ENCODE data around the gene XIRP1.
A peak's percentile ranks its signal among the peaks of the same experiment; 100 is the strongest.

The XIRP1 gene

DNA sequence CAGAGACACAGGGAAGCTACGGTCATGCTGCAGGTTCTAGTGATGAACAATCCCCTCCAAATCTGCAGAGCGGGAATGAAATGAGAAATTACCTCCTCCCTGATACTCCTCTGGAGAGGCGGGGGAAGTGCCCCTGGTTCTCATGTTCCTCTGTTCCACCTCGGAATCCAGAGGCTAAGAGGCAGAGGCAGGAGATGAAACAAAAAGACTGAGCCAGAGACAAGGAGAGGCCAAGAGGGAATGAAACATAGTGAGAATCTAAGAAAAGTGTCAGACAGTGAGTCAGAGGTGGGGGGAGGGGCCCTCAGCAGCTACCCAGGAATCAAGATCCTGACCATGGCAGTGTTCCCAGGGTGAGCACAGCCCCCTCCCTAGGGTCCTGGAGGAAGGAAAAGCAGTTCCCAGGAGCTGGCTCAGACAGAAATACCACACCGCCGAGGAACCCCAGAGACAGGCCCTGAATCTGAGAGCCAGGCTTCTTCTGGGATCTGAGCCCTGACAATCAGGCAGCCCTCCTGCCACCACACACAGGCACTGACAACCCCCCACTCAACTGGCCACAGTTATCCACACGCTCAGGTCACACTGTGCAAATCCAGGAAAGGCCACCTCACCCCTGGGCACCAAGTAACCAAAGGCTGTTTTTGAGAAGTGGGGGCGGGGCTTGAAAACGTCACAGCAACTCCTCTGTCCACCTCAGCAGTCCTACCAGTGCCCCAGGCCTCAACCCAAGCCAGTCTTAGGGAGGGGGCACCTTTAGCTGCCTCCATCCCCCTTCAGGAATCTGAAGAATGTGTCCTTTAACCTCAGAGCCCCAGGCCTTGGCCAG is 41.4 kb downstream of the XIRP1 start:
- DNase-seq, result peak; percentile 23
- in situ Hi-C loops (cut with MboI; ENCODE audit: low pct_unique_long_range_greater_than_20kb, low sequenced_read_pairs), result no loop called here

DNA sequence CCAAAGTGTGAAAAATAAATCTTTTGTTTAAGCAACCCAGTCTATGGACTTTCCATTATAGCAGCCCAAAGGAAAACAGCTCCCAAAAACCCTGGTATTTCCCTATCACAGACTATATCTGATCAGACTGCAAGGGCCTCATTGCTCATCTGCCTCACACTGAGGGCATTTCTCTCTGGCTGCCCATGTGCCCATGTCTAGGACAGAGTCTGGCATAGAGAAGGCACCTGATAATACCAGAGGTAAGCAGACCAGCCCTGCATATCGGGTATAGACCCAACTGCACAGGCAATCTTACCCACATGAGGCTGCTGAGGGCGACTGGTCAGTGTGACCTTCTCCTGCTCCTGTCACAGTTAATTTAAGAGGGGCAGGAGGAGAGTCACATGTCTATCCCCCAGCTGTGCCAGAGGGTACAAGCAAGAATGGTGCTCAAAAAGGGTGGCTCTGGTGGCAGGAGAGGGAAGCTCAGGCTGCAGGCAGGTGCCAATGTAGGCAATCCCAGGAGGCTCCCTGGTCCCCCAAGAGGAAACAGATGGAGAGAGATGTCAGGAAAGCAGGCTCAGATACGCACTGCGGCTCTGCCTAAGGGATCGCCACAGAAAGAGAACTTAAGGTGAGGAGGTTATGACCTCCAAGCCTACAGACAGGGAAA is 42.1 kb downstream of the XIRP1 start:
- DNase-seq, result peak; percentile 48
- in situ Hi-C loops (cut with MboI; ENCODE audit: low pct_unique_long_range_greater_than_20kb, low sequenced_read_pairs), result no loop called here

DNA sequence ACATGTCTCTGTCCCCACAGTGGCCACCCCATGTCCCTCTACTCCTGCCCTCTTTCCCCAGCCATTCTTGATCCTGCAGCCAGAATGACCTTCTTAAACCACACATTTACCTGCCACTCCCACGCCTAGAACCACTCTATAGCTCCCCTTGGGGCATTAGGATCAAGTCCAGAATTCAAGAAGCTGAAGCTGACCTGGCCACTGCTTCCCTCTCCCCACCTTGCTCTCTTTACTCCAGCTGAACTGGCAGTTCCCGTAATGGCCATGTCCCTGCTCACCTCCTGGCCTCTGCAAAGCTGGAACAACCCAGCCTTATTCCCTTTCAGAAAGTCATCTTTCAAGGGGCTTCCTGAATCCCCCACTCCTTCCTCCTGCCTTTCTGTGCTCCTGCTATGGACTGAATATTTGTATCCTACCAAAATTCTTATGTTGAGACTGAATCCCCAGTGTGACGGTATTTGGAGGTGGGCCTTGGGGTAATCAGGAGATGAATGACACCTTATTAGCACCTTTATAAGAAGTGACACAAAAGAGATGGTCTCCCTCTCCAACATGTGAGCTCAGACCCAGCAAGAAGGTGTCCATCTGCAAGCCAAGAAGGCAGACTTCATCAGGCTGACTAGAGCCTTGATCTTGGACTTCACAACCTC is 42.8 kb downstream of the XIRP1 start:
- DNase-seq, result no peak
- in situ Hi-C loops (cut with MboI; ENCODE audit: low pct_unique_long_range_greater_than_20kb, low sequenced_read_pairs), result no loop called here

DNA sequence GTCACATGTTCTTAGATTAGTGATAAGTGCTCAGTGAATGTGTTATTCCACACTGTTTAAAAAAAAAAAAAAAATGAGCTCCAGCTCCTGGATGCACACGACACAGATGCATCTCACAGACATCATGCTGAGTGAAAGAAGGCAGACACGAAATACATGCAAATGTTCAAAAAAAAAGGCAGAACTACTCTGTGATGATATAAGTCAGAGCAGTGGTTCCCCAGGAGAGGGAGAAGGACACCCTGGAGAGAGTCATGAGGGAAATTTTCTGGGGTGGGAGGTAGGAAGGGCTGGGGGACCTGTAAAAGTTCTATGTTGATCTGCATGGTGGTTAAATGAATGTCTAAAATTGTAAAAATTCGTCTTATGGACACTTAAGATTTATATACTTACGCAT is 43.3 kb downstream of the XIRP1 start:
- DNase-seq, result no peak
- in situ Hi-C loops (cut with MboI; ENCODE audit: low pct_unique_long_range_greater_than_20kb, low sequenced_read_pairs), result no loop called here

DNA sequence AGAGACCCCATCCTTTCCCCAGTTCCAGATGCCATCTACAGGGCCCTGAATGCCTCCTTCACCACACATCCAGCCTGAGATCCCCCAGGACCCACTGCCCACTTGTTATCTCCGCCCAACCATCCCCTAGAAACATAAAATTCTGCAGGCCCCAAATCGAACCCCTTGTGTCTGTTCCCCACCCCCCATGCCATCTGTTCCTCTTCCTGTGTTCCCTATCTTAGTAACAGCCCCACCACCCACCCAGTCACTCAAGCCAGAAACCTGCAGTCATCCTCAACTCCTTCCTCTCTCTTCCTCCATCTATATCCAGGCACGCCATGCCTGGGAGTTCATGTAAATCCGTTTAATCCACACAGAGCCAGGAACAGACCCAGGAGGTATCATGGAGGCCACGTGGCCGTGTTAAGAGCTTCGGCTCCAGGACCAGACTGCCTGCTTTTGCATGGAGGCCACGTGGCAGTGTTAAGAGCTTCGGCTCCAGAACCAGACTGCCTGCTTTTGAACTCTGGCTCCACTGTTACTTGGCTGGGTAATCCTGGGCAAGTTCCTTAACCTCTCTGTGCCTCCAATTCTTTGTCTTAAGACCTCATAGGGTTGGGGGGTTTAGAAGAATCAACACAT is 43.8 kb downstream of the XIRP1 start:
- DNase-seq, result peak; percentile 88
- in situ Hi-C loops (cut with MboI; ENCODE audit: low pct_unique_long_range_greater_than_20kb, low sequenced_read_pairs), result no loop called here

DNA sequence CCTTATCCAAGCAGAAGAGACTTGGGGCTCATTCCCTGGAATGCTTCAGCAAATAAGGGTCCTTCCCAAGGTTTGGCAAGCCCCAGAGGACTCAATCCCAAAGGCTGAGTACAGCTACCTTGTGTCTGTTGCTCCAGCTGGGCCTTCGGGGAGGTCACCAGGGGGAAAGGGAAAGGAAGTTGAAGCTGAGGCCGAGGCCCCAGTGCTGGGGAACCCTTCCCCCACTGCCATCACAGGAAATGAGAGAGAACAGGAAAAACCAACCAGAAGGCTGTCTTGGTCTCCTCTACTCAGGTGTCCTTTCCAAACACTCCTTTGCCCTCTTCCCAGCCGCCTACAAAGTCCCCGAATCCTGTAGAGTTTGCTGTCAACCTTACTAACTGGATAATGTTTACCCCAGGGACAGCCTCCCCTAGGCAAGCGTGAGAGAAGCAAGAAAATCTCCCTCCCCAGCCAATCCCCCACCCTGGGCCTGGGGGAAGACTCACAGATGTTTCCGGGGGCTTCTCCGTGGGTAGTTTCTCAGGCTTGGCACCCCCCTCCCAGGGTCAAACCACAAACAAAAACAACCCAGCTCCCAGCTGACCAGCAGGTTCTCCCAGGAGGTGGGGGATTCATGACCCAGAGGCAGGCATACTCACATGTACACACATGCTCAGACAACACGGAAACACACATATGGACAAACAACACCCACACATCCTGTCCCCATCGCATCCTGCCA is 44.5 kb downstream of the XIRP1 start:
- in situ Hi-C loops (cut with MboI; ENCODE audit: low pct_unique_long_range_greater_than_20kb, low sequenced_read_pairs), result no loop called here
- peak; percentile 94 for DNase-seq

DNA sequence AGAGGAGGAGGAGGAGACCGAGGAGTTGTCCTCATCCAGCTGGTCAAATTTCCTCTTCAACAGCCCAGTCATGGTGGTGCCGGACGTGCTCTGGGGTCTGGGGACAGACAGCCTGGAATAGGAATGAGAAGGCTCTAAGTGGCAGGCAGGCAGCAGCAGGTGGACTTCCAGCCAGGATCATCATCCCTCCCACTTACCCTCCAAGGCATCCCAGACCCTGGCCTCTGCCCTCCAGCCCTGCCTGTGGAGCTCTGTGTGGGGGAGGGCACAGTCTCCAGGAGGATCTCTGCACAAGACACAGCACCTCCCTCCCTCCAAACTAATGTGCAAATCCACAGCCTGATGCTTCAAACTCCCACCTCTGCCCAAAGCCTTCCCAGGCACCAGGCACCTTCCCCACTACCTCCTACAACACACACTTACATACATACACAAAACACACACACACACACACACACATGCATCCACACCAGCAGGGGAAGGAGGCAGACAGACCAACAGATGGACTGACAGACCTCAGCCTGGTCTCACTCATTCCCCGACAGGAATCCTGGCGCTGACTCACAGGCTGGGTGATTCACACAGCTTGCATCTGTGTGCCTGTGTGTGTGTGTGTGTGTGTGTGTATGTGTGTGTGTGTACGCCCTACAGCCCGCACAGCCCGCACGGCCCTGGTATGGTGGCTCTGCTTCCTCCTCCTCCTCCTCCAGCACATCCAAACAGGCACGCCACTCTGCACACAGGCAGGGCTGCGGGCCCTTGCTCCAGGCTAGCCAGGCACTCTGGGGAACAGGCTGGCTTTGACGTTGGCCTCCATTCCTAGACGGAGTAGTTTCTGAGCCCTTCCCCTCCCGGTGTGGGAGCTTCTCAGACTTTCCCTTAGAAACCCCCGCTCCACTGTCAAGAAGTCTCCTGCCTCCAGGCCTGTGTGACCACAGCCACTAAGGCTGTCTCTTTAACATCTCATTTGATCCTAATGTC is 45.5 kb downstream of the XIRP1 start:
- in situ Hi-C loops (cut with MboI; ENCODE audit: low pct_unique_long_range_greater_than_20kb, low sequenced_read_pairs), result no loop called here
- peak; percentile 90 for DNase-seq

DNA sequence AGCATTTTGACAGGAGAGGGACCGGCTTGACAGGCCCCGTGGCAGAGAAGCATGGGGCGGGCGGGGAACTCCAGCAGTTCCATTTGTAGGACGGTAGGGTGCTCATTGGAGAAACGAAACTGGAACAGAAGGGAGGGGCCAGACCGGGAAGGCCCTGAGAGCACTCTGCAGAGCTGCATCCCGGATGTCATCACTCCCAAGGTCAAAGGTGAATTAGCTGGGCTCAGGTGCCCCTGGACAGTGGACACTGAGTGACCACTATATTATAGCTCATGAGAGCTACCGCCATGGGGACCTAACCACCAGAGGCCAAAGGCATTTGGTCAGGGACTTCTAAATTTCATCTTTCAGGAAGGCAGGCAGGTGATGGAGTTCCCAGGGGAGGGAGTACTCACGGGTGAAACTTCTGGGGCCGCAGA is 46.3 kb downstream of the XIRP1 start:
- DNase-seq, result no peak

DNA sequence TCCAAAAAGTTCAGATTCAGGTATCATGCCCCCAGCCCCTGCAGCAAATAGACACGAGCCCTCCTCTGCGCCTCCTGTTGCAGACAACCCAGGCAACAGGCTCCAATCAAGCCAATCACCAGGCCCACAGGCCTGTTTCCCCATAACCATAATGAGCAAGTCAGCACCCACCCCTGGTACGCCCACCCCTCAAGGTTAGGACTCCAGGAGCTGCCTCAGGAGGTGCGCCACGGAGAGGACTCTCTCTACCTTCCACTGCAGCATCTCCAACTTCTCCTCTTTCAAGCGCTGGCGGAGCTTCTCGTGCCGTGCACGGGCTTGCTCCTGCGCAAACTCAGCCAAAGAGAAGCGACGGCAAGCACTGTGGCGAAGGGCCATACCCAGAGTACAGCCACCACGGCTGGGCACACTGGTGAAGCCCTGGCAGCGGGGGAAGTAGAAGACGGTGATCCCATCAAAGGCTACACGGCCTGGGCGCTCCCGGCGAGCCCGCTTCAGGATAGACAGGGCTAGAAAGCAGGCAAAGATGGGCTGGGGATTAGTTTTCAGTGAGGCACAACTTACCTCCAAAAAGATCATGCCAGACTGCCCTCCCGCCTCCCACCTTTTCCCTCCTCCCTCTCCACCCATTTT is 47.5 kb downstream of the XIRP1 start:
- in situ Hi-C loops (cut with MboI; ENCODE audit: low pct_unique_long_range_greater_than_20kb, low sequenced_read_pairs), result no loop called here

More for the DNA sequence above, 46.3 kb downstream of the XIRP1 start:
- in situ Hi-C loops (cut with MboI; ENCODE audit: low pct_unique_long_range_greater_than_20kb, low sequenced_read_pairs), result no loop called here

DNA sequence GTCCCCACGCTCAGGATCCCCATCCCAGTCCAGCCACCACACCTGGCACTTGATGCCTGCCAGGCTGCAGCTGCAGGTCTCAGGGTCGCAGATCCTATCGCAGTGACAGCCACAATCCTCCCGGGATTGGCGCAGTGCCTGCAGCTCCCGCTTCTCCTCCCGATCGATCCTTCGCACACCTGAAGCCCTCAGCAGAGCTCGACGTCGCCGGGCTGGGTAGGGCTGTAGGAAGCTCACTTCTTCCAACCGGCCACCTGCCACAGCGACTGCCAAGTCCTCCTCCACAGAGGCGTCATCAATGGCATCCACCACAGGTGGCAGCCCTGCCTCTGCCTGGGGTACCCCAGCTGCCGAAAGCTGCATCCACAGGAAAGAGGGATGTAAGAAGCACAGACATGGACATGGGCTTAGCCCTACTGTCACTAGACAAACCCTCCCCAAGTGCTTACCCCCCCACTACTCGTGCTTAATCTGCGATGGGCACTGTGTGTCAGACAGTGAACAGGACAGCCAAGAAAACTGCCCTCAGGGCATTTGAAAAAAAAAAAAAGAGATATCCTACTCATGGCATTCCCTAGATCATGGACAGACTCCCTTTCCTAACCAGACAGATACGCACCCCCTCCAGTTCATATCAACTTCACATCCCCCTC is 48.2 kb downstream of the XIRP1 start:
- in situ Hi-C loops (cut with MboI; ENCODE audit: low pct_unique_long_range_greater_than_20kb, low sequenced_read_pairs), result no loop called here
- DNase-seq, result no peak

More for the DNA sequence above, 47.5 kb downstream of the XIRP1 start:
- no peak for DNase-seq

DNA sequence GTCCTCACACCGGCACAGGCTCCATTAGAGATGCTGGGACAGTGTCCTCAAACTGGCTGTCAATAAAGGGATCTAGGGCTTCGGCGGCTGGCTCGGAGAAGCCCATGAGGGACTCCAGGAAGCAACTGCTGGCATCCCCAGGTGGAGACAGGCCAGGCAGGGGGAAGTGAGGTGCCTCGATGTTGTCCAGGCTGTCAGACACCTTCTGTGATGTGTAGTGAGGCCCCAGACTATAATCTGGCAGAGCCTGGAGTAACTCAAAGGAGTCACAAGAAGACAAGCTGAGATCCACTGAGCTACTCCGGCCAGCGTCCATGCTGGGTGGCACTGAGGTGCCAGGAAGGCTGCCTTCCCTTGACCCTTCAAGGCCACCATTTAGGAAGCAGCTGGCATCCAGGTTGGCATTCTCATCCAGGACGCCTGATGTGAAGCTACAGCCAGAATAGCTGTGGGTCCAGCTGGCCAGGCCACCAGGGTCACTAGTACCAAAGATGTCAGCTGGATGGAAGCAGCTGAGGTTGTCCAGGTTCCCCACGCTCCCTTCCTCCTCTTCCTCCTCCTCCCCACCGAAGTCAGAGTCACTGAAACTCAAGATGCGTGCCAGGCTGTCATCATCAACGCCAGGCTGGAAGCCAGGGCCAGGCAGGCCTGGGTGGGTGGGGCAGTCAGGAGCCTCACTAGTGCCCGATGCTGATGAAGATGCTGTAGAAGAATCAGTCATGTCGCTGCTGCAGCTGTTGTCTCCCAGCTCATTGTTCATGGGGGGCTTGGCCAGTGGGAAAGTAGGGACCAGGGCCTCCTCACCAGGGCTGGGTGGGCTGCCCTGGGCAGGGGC is 49.1 kb downstream of the XIRP1 start:
- no peak for DNase-seq
- in situ Hi-C loops (cut with MboI; ENCODE audit: low pct_unique_long_range_greater_than_20kb, low sequenced_read_pairs), result no loop called here

DNA sequence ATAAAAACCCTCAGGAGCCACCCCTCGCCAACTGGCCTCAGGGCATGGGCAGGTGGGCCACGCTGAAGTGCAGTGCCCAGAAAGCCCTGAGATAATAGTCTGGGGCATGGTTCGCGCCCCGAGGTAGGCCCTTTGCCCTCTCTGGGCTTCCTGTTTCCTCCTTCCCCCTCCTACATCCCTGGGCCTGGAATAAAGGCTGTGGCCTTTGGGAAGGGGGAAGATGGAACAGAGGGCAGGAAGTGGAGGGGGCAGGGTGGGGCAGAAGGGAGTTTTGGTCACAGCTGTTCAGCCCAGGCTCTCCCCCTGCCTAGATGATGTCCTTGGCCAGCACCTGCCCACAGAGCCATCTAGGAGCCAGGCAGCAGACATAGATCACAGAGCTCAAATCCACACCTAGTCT is 50.3 kb downstream of the XIRP1 start:
- in situ Hi-C loops (cut with MboI; ENCODE audit: low pct_unique_long_range_greater_than_20kb, low sequenced_read_pairs), result no loop called here
- no peak for DNase-seq

DNA sequence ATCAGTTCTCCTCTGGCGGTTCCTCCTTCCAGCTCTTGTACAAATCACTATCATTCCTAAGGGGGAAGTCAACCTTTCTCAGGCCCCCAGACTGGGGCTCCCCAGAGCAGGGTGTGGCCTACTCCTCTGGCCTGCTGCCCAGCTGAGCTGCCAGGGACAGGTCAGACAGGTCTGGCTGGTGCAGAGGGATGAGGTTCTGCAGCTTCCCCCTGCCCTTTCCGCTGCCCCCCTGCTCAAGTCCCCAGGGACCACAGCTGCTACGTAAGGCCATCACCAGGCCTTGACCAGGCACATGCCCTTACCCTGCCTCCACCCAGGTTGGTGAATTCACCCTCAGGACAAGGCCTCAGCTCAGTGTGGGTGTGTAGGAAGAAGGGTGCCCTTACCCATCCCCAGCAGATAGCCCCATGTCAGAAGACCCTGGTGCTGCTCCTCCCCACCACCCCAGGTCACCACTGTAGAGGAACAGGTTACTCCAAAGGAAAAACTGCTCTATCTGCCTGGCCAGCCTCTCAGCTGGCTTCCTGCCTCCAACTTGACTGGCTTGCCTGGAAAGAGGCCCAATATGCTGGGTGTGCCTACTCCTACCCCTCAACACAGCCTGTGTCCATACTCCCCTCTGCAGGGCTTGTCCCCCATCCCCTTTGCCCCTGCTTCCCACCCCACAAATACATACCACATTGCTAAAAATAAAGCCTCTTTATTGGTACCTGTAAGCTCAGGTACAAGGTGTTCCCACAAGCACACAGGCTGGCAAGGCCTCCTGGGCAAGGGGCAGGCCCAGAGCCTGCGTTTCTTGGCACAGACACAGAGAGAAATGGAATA is 51.0 kb downstream of the XIRP1 start:
- no peak for DNase-seq
- in situ Hi-C loops (cut with MboI; ENCODE audit: low pct_unique_long_range_greater_than_20kb, low sequenced_read_pairs), result no loop called here

DNA sequence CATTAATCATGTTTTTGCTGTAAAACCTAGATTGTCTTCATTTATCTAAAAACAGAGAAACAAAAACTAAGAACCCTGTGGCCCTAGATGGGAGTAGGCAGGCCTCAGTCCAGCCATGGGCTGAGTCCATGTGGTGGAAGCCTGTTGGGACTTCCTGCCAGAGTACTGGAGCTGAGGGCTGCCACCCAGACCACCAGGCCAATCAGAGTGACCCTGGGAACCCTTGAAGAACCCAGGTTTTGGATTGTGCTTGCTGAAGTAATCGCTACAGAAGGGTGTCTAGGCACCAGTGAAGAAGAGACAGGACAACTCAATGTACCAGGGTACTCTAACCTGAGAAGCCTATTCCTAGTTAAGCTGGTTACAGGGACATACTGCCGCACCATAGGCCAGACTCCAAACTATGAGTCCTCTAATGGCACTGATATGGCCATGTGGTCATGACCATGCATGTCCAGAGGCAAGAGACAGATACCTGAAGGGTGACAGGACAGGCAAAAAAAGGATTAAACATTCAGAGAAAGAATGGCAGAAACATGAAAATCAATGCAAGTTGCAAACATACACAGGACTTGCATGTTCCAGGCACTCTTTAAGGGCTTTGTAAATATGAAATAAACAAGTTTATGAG is 51.9 kb downstream of the XIRP1 start:
- no peak for DNase-seq
- in situ Hi-C loops (cut with MboI; ENCODE audit: low pct_unique_long_range_greater_than_20kb, low sequenced_read_pairs), result no loop called here

DNA sequence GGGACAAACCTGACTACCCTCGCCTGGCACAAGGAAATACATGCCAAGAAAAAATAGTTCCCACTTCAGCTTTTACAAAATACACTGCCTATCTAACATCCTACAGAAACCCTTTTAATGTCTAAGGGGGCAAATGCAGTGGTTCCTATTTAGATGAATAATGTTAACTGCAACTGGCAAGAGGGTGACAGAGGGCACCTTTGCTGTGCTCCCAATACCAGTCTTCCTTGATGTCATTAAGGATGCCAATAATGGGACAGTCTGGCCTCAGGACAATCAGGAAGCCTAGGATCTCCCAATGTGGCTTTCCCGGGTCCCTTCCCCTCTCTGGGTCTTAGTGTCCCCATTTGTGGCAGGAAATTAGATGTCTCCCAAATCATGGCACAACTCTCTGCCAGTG is 53.0 kb downstream of the XIRP1 start:
- no peak for DNase-seq
- in situ Hi-C loops (cut with MboI; ENCODE audit: low pct_unique_long_range_greater_than_20kb, low sequenced_read_pairs), result no loop called here
